Measurements from ENCODE around the gene SSR4. TPM values are rescaled to one million over a fixed set of nuclear protein-coding genes. Genes with fewer than 3 reads are reported as not detected.

The SSR4 gene
- total RNA-seq, 1 experiment from 2014 or later = 298 TPM

- Histone ChIP-seq H3K79me2 (ENCODE audit: low read length) (peaks cover 25% of the 10 kb centered on the region), H3K9ac (ENCODE audit: low read length) (peak overlapping the region; percentile 67), H2AFZ (ENCODE audit: low read length) (peak overlapping the region; percentile 49; the same call in 1 of the 2 replicates), H3K9me2 (replicated peaks; ENCODE audit: low read length) (no peaks in the 10 kb centered on the region), H3K4me3 (ENCODE audit: low read length) (peak overlapping the region; percentile 68), H3F3A (ENCODE audit: low read length, unreplicated experiment) (no peaks in the 10 kb centered on the region), H3K4me2 (ENCODE audit: low read length) (peak overlapping the region; percentile 97), H3K27ac (ENCODE audit: low read length) (peak overlapping the region; percentile 86), H3K36me3 (ENCODE audit: low read depth, low read length) (no peaks in the 10 kb centered on the region), H3K4me1 (ENCODE audit: insufficient read depth, low read length) (peaks cover 28% of the 10 kb centered on the region), H3K9me3 (ENCODE audit: low read length) (no peaks in the 10 kb centered on the region), H3K27me3 (ENCODE audit: low read length) (no peaks in the 10 kb centered on the region), H4K20me1 (ENCODE audit: low read length) (no peaks in the 10 kb centered on the region)
- intact Hi-C loops (cut with micrococcal nuclease) = loop anchor here (2.0 kb wide), 1 partner anchor 29 kb away; the partner anchor contains the start of genes IDH3G and SSR4
- DNase-seq = no peak
- ChIA-PET CTCF (interaction anchor here (1.0 kb wide), 2 partner anchors 158 to 181 kb away, joined by 3 to 5 read pairs; no protein-coding TSS in a partner anchor), POLR2A (ENCODE audit: unreplicated experiment) (interaction anchor here (0.6 kb wide), 1 partner anchor 9 kb away, joined by 10 read pairs; no protein-coding TSS in a partner anchor)
- no TSS peak for BruUV-seq (replicated peaks)
- ATAC-seq = peak; percentile 40
- no peak for TF ChIP-seq EZH2phosphoT487 (IDR thresholded peaks at IDR 0.05; ENCODE audit: borderline replicate concordance, low read length)
- no peak for TF ChIP-seq EZH2 (IDR thresholded peaks at IDR 0.05; ENCODE audit: low read length, unreplicated experiment)
- TF ChIP-seq CTCF (conservative IDR thresholded peaks at IDR 0.05; ENCODE audit: low read depth, low read length) = no peak
Observed at GRCh38 chrX:153765138-153766079, 29.1 kb upstream of the SSR4 start.

- intact Hi-C loops (cut with micrococcal nuclease) = no loop called here
- H3K9me3 ChIP-seq (ENCODE audit: low read length) = no peaks in the 10 kb centered on the region
- no peaks in the 10 kb centered on the region for H3K36me3 ChIP-seq (ENCODE audit: low read depth, low read length)
- no peak for TF ChIP-seq CTCF (conservative IDR thresholded peaks at IDR 0.05; ENCODE audit: low read depth, low read length)
- no peak for TF ChIP-seq EZH2 (IDR thresholded peaks at IDR 0.05; ENCODE audit: low read length, unreplicated experiment)
- TF ChIP-seq EZH2phosphoT487 (IDR thresholded peaks at IDR 0.05; ENCODE audit: borderline replicate concordance, low read length) = no peak
- H3K4me1 ChIP-seq (ENCODE audit: insufficient read depth, low read length) = peaks cover 28% of the 10 kb centered on the region
- CTCF ChIA-PET = interaction anchor here (0.5 to 1.0 kb wide), 3 partner anchors 11 to 181 kb away, joined by 3 to 5 read pairs (median 4); no protein-coding TSS in a partner anchor
- peak overlapping the region; percentile 49; the same call in 1 of the 2 replicates for H2AFZ ChIP-seq (ENCODE audit: low read length)
- no peaks in the 10 kb centered on the region for H3K27me3 ChIP-seq (ENCODE audit: low read length)
- peak overlapping the region; percentile 97 for H3K4me2 ChIP-seq (ENCODE audit: low read length)
- H3K27ac ChIP-seq (ENCODE audit: low read length) = peak overlapping the region; percentile 86
- no peaks in the 10 kb centered on the region for H4K20me1 ChIP-seq (ENCODE audit: low read length)
- H3F3A ChIP-seq (ENCODE audit: low read length, unreplicated experiment) = no peaks in the 10 kb centered on the region
- peak; percentile 69 for ATAC-seq
- peak overlapping the region; percentile 67 for H3K9ac ChIP-seq (ENCODE audit: low read length)
- peaks cover 25% of the 10 kb centered on the region for H3K79me2 ChIP-seq (ENCODE audit: low read length)
- POLR2A ChIA-PET (ENCODE audit: unreplicated experiment) = interaction anchor here (0.6 kb wide), 1 partner anchor 8 kb away, joined by 10 read pairs; no protein-coding TSS in a partner anchor
- H3K9me2 ChIP-seq (replicated peaks; ENCODE audit: low read length) = no peaks in the 10 kb centered on the region
- TSS peak; percentile 65 for BruUV-seq (replicated peaks)
- peak overlapping the region; percentile 68 for H3K4me3 ChIP-seq (ENCODE audit: low read length)
- peak; percentile 76 for DNase-seq
Observed at GRCh38 chrX:153766098-153766817, 28.2 kb upstream of the SSR4 start.
